Heart left ventricle (tissue), 13 donors: ENCODE data around the gene LHFPL3.

ENCODE experiments used
- CTCF ChIP-seq, 12 donors: fragments of 200-600 bp; sonication (generic) in 4 of 12; IDR thresholded peaks; one replicate each; pipeline versions ENCODE4 v1.5.0 to v1.8.0; 2018 to 2022; ENCODE audit warnings: antibody characterized with exemption in 12 of 12, mild to moderate bottlenecking in 5 of 12
- POLR2A ChIP-seq, 2 donors: fragments of 450-650 bp; IDR thresholded peaks; one replicate each; pipeline ENCODE4 v1.6.1; 2017; ENCODE audit warnings: antibody characterized with exemption in 2 of 2, mild to moderate bottlenecking in 2 of 2, moderate library complexity in 2 of 2
- donor health status: ischemic (EF 13 %, LVEDD 7.1; RV severe dilation, severe dysfunction).
- donor health status: DM: no; HTN: yes; CAD: no.
- donor health status: DM: no; HTN: no; CAD: no.
- donor health status: ischemic (EF 25% LVEDD 6.9; RV normal size, moderate dysfunction).
- donor health status: ischemic (EF 25% LVEDD 5.7; RV mildly dilated, moderate dysfunction).
- donor health status: ischemic (EF 35%, LVEDD 5.7; RV mildly dilated, moderate dysfunction).
- donor health status: nonischemic (EF 11% LVEDD 7.7; RV severe dilation, severe dysfunction).
- donor health status: DM: yes; HTN: yes; CAD: no.
- donor health status: PGD.
- donor health status: ischemic (EF 29% LVEDD 5.4; RV normal size, mild dysfunction).
- donor health status: nonischemic (EF 23%, LVEDD 6.1; RV moderate dilation, normal function).

- TF ChIP-seq CTCF (IDR thresholded peaks at IDR 0.05) (no peak), POLR2A (IDR thresholded peaks at IDR 0.05) (no peak)
Observed at GRCh38 chr7:104363355-104363754, 35.0 kb downstream of the LHFPL3 start.
